OCI-LY1 (cell line): ENCODE results near the gene GTF2I.
"Not testable (repeated sequence)": the region's sequence is repeated elsewhere in the genome, so short reads cannot be mapped to it uniquely, and the experiment has no call there.

Experiments
- H2AFZ ChIP-seq: fragments of 200-600 bp; sonication (generic), shearing (Covaris generic); 2 replicates; pipeline ENCODE4 v1.6.0; 2014; ENCODE audit warnings: antibody characterized with exemption, mild to moderate bottlenecking, low read length
- H3F3A ChIP-seq: fragments of 200-600 bp; sonication (generic), shearing (Covaris generic); 2 replicates; pipeline ENCODE4 v1.6.0; 2014; ENCODE audit warnings: mild to moderate bottlenecking, antibody characterized with exemption, low read length, moderate library complexity; ENCODE audit not compliant: insufficient read depth
- H3K27ac ChIP-seq: fragments of 200-600 bp; sonication (generic); 2 replicates; pipeline ENCODE4 v1.5.1; 2014; ENCODE audit warnings: low read length, mixed run types, mild to moderate bottlenecking, low read depth; ENCODE audit not compliant: poor library complexity, severe bottlenecking
- H3K27me3 ChIP-seq: fragments of 200-600 bp; sonication (generic); 2 replicates; pipeline ENCODE4 v1.6.0; 2014; ENCODE audit warnings: antibody characterized with exemption, mild to moderate bottlenecking, low read length, moderate library complexity; ENCODE audit not compliant: insufficient read depth
- H3K36me3 ChIP-seq: fragments of 200-600 bp; sonication (generic); 2 replicates; pipeline ENCODE4 v1.6.1; 2014; ENCODE audit warnings: mild to moderate bottlenecking, antibody characterized with exemption, low read length, moderate library complexity, mixed read lengths; ENCODE audit not compliant: insufficient read depth
- H3K4me1 ChIP-seq: fragments of 200-600 bp; sonication (generic); 2 replicates; pipeline ENCODE4 v1.5.1; 2014; ENCODE audit warnings: mild to moderate bottlenecking, low read length, moderate library complexity; ENCODE audit not compliant: insufficient read depth, severe bottlenecking
- H3K4me2 ChIP-seq: fragments of 200-600 bp; sonication (generic), shearing (Covaris generic); 2 replicates; pipeline ENCODE4 v1.6.1; 2014; ENCODE audit warnings: low read length
- H3K4me3 ChIP-seq: fragments of 200-600 bp; sonication (generic); 2 replicates; pipeline ENCODE4 v1.5.1; 2014; ENCODE audit warnings: low read length, low read depth, mild to moderate bottlenecking, mixed read lengths; ENCODE audit not compliant: poor library complexity, severe bottlenecking
- H3K79me2 ChIP-seq: fragments of 200-600 bp; shearing (Covaris generic); 2 replicates; pipeline ENCODE4 v1.6.1; 2016; ENCODE audit warnings: mixed run types, low read length, mixed read lengths; ENCODE audit not compliant: insufficient read depth
- H3K9ac ChIP-seq: fragments of 200-600 bp; sonication (generic), shearing (Covaris generic); 2 replicates; pipeline ENCODE4 v1.6.1; 2014; ENCODE audit warnings: mild to moderate bottlenecking, low read length, mixed read lengths
- H3K9me2 ChIP-seq: fragments of 200-600 bp; sonication (generic), shearing (Covaris generic); 2 replicates; pipeline ENCODE4 v1.6.1; 2014; ENCODE audit warnings: low read depth, mild to moderate bottlenecking, low read length, mixed read lengths
- H3K9me3 ChIP-seq: fragments of 200-600 bp; shearing (Covaris generic); 2 replicates; pipeline ENCODE4 v1.6.1; 2014; ENCODE audit warnings: low read length, mixed read lengths
- H4K20me1 ChIP-seq: fragments of 200-600 bp; sonication (generic), shearing (Covaris generic); 2 replicates; pipeline ENCODE4 v1.6.0; 2016; ENCODE audit warnings: mild to moderate bottlenecking, low read length; ENCODE audit not compliant: insufficient read depth

Gene GTF2I

DNA sequence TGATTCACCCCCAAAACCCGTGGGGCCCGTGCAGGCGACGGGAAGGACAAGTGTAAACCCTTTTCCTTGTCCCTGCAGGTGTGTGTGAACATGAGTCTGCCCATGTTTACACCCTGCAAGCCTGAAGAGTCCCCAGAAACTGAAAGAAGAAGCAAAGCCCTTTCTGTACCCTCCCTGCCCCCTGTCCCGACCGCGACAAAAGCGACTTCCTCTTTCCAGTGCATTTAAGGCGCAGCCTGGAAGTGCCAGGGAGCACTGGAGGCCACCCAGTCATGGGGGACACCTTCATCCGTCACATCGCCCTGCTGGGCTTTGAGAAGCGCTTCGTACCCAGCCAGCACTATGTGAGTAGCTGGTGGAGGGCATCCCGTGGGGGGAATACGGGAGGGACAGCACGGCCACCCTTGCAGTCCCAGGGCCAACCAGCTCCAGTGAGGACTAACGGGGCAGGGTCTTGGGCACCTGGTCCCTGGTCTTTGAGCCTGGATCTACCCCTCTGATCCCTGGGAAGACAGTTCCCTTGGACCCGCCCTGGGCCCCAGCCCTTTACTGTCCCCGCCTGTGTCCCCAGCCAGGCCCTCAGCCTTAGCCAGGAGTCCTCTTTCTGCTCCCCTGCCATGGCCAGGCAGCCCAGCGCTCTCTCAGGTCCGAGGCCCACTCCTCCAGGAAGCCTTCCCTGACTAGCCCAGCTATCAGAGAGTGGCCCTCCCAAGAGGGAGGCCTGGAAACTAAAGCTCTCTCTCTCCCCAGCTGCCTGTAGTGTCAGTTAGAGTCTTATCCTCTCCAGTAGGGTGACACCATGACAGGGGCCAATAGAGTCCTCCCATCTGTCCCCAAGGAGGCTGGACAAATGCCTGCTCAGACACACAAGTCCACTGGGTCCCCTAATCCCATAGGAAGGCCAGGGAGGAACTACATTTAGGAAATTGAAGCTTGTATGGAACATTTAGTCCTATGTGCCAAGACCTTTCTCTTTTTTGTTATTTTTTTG lies 116.5 kb downstream of the GTF2I start, which contains the start of gene NCF1:
TSS of gene NCF1 (plus strand) at position 252 of the 991 bp plus-strand sequence. CDS start at position 273, 21 bp downstream.
- H3K27ac ChIP-seq, H3K36me3 ChIP-seq: not testable (repeated sequence)

DNA sequence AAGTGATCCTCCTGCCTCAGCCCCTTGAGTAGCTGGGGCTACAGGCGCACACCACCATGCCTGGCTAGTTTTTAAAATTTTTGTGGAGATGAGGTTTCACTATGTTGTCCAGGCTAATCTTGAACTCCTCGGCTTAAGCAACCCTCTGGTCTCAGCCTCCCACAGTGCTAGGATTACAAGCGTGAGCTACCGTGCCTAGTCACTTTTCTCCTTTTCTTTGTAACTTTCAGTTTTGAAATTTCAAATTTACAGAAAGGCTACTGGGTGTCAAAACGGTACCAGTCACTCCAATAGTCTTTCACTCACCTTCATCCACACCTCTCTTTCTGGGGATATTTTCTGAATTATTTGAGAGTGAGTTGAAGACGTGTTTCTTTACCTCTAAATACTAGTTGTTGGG lies 117.6 kb downstream of the GTF2I start:
- not testable (repeated sequence) for H2AFZ ChIP-seq, H3K4me2 ChIP-seq, H3K9me3 ChIP-seq, H3K27me3 ChIP-seq, H3K9ac ChIP-seq, H3K4me3 ChIP-seq, H3K27ac ChIP-seq, H3F3A ChIP-seq, H3K79me2 ChIP-seq, H4K20me1 ChIP-seq, H3K9me2 ChIP-seq, H3K4me1 ChIP-seq, H3K36me3 ChIP-seq

More for the DNA sequence above, 116.5 kb downstream of the GTF2I start, which contains the start of gene NCF1:
- not testable (repeated sequence) for H3F3A ChIP-seq, H3K4me1 ChIP-seq, H4K20me1 ChIP-seq, H3K79me2 ChIP-seq, H2AFZ ChIP-seq, H3K4me3 ChIP-seq, H3K4me2 ChIP-seq, H3K27me3 ChIP-seq, H3K9me2 ChIP-seq, H3K9ac ChIP-seq, H3K9me3 ChIP-seq

DNA sequence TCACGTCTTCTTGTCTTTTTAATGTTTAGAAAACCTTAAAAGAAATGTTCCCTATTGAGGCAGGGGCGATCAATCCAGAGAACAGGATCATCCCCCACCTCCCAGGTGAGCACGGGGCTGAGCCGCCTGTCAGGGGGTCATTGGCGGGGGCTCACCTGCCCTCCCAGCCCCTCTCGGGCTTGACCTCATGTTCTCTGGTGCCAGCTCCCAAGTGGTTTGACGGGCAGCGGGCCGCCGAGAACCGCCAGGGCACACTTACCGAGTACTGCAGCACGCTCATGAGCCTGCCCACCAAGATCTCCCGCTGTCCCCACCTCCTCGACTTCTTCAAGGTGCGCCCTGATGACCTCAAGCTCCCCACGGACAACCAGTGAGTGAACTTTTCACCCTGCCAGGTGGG lies 121.5 kb downstream of the GTF2I start:
- H3K4me2 ChIP-seq: not testable (repeated sequence)

DNA sequence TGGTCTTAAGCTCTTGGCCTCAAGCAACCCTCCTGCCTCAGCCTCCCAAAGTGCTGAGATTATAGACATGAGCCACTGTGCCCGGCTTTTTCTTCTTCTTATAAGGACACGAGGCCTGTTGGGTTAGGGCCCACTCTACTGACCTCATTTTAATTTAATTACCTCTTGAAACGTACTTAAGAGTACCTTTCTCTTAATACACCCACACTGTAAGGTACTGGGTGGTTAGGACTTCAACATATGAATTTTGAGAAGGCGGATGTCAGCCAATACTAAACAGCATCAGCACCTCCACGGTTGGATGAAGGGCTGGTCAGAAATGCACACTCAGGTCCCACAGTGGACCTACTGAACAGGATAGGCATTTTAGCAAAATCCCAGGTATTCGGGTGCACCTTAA lies 124.2 kb downstream of the GTF2I start:
- not testable (repeated sequence) for H3K27me3 ChIP-seq, H3K9me2 ChIP-seq, H3F3A ChIP-seq, H3K9me3 ChIP-seq, H2AFZ ChIP-seq, H3K79me2 ChIP-seq, H3K4me2 ChIP-seq, H3K27ac ChIP-seq, H3K36me3 ChIP-seq, H4K20me1 ChIP-seq, H3K4me3 ChIP-seq, H3K9ac ChIP-seq, H3K4me1 ChIP-seq

More for the DNA sequence above, 121.5 kb downstream of the GTF2I start:
- not testable (repeated sequence) for H3K4me1 ChIP-seq, H3K27ac ChIP-seq, H3K9me2 ChIP-seq, H4K20me1 ChIP-seq, H2AFZ ChIP-seq, H3F3A ChIP-seq, H3K9me3 ChIP-seq, H3K27me3 ChIP-seq, H3K36me3 ChIP-seq, H3K9ac ChIP-seq, H3K4me3 ChIP-seq, H3K79me2 ChIP-seq

DNA sequence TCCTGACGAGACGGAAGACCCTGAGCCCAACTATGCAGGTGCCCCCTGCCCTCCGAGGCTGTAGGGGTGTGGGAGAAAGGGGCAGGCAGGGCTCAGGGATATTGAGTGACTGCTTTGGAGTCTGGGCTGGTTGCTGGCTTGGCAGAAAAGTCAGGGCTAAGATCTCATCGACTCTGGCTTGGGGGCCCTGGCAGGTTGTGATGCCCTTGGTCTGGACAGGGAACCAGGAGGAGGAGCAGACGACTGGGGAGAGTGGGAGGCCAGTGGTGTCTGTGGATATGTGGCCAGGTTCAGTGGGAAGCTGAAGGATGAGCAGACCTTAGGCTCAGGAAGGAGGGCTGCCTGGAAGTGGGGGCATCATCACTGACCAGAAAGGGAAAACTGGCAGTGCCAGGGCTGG lies 126.1 kb downstream of the GTF2I start:
- not testable (repeated sequence) for H3K27me3 ChIP-seq, H3K27ac ChIP-seq, H2AFZ ChIP-seq, H3K4me1 ChIP-seq, H4K20me1 ChIP-seq, H3K9me3 ChIP-seq, H3F3A ChIP-seq, H3K4me2 ChIP-seq, H3K4me3 ChIP-seq, H3K79me2 ChIP-seq, H3K9ac ChIP-seq, H3K9me2 ChIP-seq, H3K36me3 ChIP-seq

DNA sequence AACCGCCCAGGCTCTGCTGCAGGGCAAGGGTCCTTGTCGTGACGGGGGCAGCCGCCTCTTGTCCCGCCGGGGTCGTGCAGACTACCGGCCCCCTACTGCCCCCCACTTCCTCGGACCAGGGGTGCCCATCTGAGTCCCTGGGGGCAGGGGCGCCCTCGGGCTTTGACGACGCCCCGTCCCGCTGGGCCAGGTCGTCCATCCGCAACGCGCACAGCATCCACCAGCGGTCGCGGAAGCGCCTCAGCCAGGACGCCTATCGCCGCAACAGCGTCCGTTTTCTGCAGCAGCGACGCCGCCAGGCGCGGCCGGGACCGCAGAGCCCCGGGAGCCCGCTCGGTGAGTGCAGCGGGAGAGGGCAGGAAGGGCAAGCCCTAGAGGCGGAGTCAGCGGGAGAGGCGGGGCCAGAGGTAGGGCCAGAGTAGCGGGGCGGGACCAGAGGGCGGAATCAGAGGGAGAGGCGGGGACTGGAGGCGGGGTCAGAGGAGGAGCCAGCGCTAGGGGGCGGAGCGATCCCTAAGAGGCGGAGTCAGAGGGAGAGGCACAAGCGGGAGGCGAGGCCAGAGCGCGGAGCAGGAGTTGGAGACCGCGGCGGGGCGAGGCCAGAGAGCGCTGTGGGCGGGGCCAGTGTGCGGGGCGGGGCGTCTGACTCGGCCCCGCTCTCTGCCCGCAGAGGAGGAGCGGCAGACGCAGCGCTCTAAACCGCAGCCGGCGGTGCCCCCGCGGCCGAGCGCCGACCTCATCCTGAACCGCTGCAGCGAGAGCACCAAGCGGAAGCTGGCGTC lies 131.0 kb downstream of the GTF2I start:
- H3K4me2 ChIP-seq: not testable (repeated sequence)
- peak overlapping the region; percentile 47 for H3K4me3 ChIP-seq

DNA sequence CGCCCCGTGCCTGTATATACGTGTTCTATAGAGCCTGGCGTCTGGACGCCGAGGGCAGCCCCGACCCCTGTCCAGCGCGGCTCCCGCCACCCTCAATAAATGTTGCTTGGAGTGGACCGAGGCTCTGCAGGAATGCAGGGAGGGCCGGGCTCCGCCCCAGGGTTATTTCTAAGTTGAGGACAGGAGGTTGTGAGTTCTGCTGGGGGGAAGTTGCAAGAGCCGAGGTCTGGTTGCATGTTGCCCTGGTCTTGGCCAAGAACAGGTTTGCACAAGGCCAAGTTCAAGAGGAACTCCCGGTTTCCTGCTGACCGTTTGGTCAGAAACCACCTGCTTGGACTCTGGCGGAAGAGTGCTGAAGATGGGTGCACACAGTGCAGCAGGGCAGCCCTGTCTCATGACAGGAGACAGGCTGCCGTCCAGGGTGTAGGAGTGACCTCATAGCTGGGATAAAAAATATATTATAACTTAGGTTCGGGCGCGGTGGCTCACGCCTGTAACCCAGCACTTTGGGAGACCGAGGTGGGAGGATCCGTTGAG lies 131.8 kb downstream of the GTF2I start:
- H3K36me3 ChIP-seq, H3K4me3 ChIP-seq, H3K4me2 ChIP-seq, H3K27ac ChIP-seq, H3K9ac ChIP-seq, H4K20me1 ChIP-seq, H2AFZ ChIP-seq, H3K27me3 ChIP-seq, H3F3A ChIP-seq, H3K9me3 ChIP-seq, H3K4me1 ChIP-seq, H3K9me2 ChIP-seq, H3K79me2 ChIP-seq: not testable (repeated sequence)

More for the DNA sequence above, 131.0 kb downstream of the GTF2I start:
- H3K27me3 ChIP-seq, H3K27ac ChIP-seq, H4K20me1 ChIP-seq, H3K9ac ChIP-seq, H3K36me3 ChIP-seq, H2AFZ ChIP-seq, H3K4me1 ChIP-seq, H3K79me2 ChIP-seq, H3K9me3 ChIP-seq, H3K9me2 ChIP-seq, H3F3A ChIP-seq: not testable (repeated sequence)
